OCI-M2 (cell line): Measurements from ENCODE around the gene TXK.
A peak's percentile ranks its signal among the peaks of the same experiment; 100 is the strongest.

Source experiments
- DNase-seq: peaks from one replicate; lab custom pipeline; 2025; ENCODE audit not compliant: unreplicated experiment; lab: John Stamatoyannopoulos, UW

Gene TXK

GRCh38 chr4:48064349-48064748 lies 69.7 kb downstream of the TXK start:
- no peak for DNase-seq

GRCh38 chr4:48058617-48059530 lies 75.2 kb downstream of the TXK start:
- DNase-seq: no peak

- no peak for DNase-seq
Measured at GRCh38 chr4:48051078-48051477, 83.0 kb downstream of the TXK start.

- DNase-seq: no peak
Measured at GRCh38 chr4:48049483-48049882, 84.6 kb downstream of the TXK start.

- peak; percentile 16 for DNase-seq
Measured at GRCh38 chr4:48047896-48048295, 86.2 kb downstream of the TXK start.

- no peak for DNase-seq
Measured at GRCh38 chr4:48047421-48047844, 86.6 kb downstream of the TXK start.

- no peak for DNase-seq
Measured at GRCh38 chr4:48046059-48046458, 88.0 kb downstream of the TXK start.

- DNase-seq: no peak
Measured at GRCh38 chr4:48044298-48044697, 89.8 kb downstream of the TXK start.

GRCh38 chr4:48043504-48043903 lies 90.5 kb downstream of the TXK start:
- no peak for DNase-seq

GRCh38 chr4:48042979-48043461 lies 91.0 kb downstream of the TXK start:
- DNase-seq: no peak

GRCh38 chr4:48041535-48042137 lies 92.4 kb downstream of the TXK start:
- DNase-seq: no peak

- DNase-seq: no peak
Measured at GRCh38 chr4:48039561-48039960, 94.5 kb downstream of the TXK start.

- DNase-seq: no peak
Measured at GRCh38 chr4:48038666-48039065, 95.4 kb downstream of the TXK start.

GRCh38 chr4:48037117-48037462 lies 97.0 kb downstream of the TXK start:
- DNase-seq: no peak

GRCh38 chr4:48035952-48036351 lies 98.1 kb downstream of the TXK start:
- no peak for DNase-seq

GRCh38 chr4:48033825-48034413 lies 100.1 kb downstream of the TXK start:
- no peak for DNase-seq

- no peak for DNase-seq
Measured at GRCh38 chr4:48033412-48033811, 100.6 kb downstream of the TXK start.

GRCh38 chr4:48032721-48033120 lies 101.3 kb downstream of the TXK start:
- DNase-seq: no peak

- no peak for DNase-seq
Measured at GRCh38 chr4:48031802-48032525, 102.1 kb downstream of the TXK start.

GRCh38 chr4:48030470-48030869 lies 103.6 kb downstream of the TXK start:
- no peak for DNase-seq

GRCh38 chr4:48028696-48029095 lies 105.4 kb downstream of the TXK start:
- DNase-seq: no peak
